Measurements from ENCODE around the gene SPOCD1. TPM values are rescaled to one million over a fixed set of nuclear protein-coding genes. Genes with fewer than 3 reads are reported as not detected.

The SPOCD1 gene
- total and polyA plus RNA-seq, 11 donors, result 0.19 to 2.9 (median 0.41) TPM; not detected in 5

GRCh38 chr1:31789259-31790065 is 26.4 kb downstream of the SPOCD1 start:
- peak in 1 of 2 donors; percentile 17 for TF ChIP-seq POLR2A (IDR thresholded peaks at IDR 0.05)
- TF ChIP-seq, protein P1, sequence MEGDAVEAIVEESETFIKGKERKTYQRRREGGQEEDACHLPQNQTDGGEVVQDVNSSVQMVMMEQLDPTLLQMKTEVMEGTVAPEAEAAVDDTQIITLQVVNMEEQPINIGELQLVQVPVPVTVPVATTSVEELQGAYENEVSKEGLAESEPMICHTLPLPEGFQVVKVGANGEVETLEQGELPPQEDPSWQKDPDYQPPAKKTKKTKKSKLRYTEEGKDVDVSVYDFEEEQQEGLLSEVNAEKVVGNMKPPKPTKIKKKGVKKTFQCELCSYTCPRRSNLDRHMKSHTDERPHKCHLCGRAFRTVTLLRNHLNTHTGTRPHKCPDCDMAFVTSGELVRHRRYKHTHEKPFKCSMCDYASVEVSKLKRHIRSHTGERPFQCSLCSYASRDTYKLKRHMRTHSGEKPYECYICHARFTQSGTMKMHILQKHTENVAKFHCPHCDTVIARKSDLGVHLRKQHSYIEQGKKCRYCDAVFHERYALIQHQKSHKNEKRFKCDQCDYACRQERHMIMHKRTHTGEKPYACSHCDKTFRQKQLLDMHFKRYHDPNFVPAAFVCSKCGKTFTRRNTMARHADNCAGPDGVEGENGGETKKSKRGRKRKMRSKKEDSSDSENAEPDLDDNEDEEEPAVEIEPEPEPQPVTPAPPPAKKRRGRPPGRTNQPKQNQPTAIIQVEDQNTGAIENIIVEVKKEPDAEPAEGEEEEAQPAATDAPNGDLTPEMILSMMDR (IDR thresholded peaks at IDR 0.05), result peak; percentile 64 to 98 (median 82)
- Histone ChIP-seq H3K27ac (peak overlapping the region in 8 of 12 donors; percentile 70 to 87 (median 76)), H3K4me1 (peaks cover 0 to 15% (median 3%) of the 10 kb centered on the region in 12 donors), H3K27me3 (no peaks in the 10 kb centered on the region), H3K36me3 (no peaks in the 10 kb centered on the region), H3K9me3 (no peaks in the 10 kb centered on the region), H3K4me3 (peak overlapping the region; percentile 46 to 78 (median 65))
- intact Hi-C loops (cut with DNase I), result loop anchor here (1.0 to 10.0 kb wide), 16 partner anchors 25 to 395 kb away; partner anchors contain the start of gene ADGRB2 (in 4 of the 10)
- ATAC-seq (peak; percentile 84 to 94 (median 89)), DNase-seq (peak; percentile 93 to 98 (median 94))
- WGBS, 4 donors, result 7 to 23% (median 15%) methylated on average over 17 to 26 of the region's 26 CpGs

DNA sequence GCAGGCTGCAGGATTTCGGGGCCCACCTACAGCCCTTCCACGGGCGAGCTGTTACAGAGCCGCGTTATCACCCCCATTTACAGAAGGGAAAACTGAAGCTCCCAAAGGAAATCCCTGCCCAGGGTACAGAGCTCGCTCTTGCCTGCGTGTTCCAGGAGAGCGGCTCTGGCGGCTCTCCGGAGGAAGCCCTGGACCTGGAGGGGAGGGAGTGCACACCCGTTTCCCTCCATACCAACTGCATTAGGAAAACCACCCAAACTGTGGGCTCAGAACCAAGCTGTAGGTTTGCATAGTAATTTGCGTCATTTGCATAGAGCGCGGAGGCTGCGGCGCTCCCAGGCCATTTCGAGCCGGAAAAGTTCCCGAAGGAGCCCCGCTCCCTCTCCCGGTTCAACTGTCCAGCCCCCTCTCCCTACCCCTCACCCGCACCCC is 27.0 kb downstream of the SPOCD1 start:
- Histone ChIP-seq H3K9me3 (no peaks in the 10 kb centered on the region), H3K27ac (peak overlapping the region in 11 of 12 donors; percentile 70 to 90 (median 78)), H3K27me3 (no peaks in the 10 kb centered on the region), H3K4me1 (peaks cover 0 to 15% (median 3%) of the 10 kb centered on the region in 12 donors), H3K36me3 (no peaks in the 10 kb centered on the region), H3K4me3 (peak overlapping the region; percentile 46 to 78 (median 65))
- ATAC-seq (peak; percentile 38 to 48 (median 39)), DNase-seq (no peak)
- 0 to 1% (median 0%) methylated on average over 11 to 22 of the region's 22 CpGs for WGBS, 4 donors
- intact Hi-C loops (cut with DNase I), result loop anchor here (1.0 to 10.0 kb wide), 17 partner anchors 24 to 394 kb away; partner anchors contain the start of gene ADGRB2 (in 4 of the 10)
- TF ChIP-seq, protein P1 (IDR thresholded peaks at IDR 0.05), result no peak
- TF ChIP-seq POLR2A (IDR thresholded peaks at IDR 0.05), result no peak

DNA sequence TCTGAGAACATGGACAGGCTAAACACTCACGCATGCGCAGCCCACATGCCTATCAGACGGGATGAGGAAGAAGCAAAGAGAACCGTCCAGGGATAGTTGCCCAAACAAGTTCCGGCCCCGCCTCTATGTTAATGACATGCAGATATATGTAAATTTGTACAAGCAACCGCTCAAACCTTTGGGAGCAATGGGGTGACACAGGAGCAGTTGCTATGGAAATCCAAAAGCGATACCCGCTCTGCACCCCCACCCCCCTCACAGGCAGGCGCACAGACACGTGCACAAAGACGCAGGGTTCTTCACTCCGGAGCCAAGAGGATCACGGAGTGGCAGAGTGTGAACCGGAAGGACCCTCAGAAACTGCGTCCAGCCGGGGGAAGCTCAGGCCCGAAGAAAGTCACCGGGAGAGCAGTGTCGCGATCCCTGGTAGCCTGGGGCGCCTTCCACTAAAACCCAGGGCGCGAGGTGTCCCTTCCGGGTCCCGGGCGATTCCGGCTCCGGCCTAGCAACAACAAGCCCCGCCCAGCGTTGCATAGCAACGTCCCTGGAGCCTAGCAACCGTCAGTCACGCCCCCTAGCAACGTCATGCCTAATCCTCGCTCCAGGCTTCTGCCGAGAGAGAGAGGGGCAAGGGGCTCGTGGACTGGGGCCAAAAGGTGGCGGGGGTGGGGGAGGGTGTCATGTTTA is 27.5 kb downstream of the SPOCD1 start:
- Histone ChIP-seq H3K27me3 (no peaks in the 10 kb centered on the region), H3K27ac (peak overlapping the region; percentile 15 to 90 (median 76)), H3K4me1 (peaks cover 0 to 15% (median 3%) of the 10 kb centered on the region in 12 donors), H3K36me3 (no peaks in the 10 kb centered on the region), H3K4me3 (peak overlapping the region; percentile 46 to 78 (median 65)), H3K9me3 (no peaks in the 10 kb centered on the region)
- DNase-seq (peak; percentile 92 to 97 (median 92)), ATAC-seq (peak; percentile 75 to 94 (median 90))
- intact Hi-C loops (cut with DNase I), result loop anchor here (1.0 to 10.0 kb wide), 15 partner anchors 23 to 393 kb away; partner anchors contain the start of gene ADGRB2 (in 4 of the 10)
- 4 to 10% (median 5%) methylated on average over 22 to 39 of the region's 39 CpGs for WGBS, 4 donors
- TF ChIP-seq POLR2A (IDR thresholded peaks at IDR 0.05), result peak in 1 of 2 donors; percentile 39
- TF ChIP-seq, protein P1 (IDR thresholded peaks at IDR 0.05), result no peak

Data from heart left ventricle (tissue), 16 donors.